SJSA1 (cell line): ENCODE measurements around the gene MECR. TPM values are rescaled to one million over a fixed set of nuclear protein-coding genes. Genes with fewer than 3 reads are reported as not detected.
"Not testable (repeated sequence)": the region's sequence is repeated elsewhere in the genome, so short reads cannot be mapped to it uniquely, and the experiment has no call there.

Experiments used
- DNase-seq, 2 experiments: peaks; one replicate each; pipeline ENCODE4 v3.0.0-alpha.2; 2015 to 2020; ENCODE audit warnings: low spot score in 2 of 2, low read depth in 1 of 2
- H3K27ac ChIP-seq: fragments of 250-450 bp; sonication (Bioruptor Pico); 2 replicates; pipeline ENCODE4 v1.5.1; 2020; ENCODE audit warnings: mild to moderate bottlenecking, moderate library complexity
- H3K27me3 ChIP-seq: fragments of 250-450 bp; sonication (Bioruptor Pico); replicated peaks from 2 replicates; pipeline ENCODE4 v1.5.1; 2020; ENCODE audit warnings: mild to moderate bottlenecking, moderate library complexity
- H3K36me3 ChIP-seq: fragments of 250-450 bp; sonication (Bioruptor Pico); 2 replicates; pipeline ENCODE4 v1.5.1; 2020; ENCODE audit warnings: mild to moderate bottlenecking
- H3K4me1 ChIP-seq: fragments of 250-450 bp; sonication (Bioruptor Pico); replicated peaks from 2 replicates; pipeline ENCODE4 v1.6.1; 2021; ENCODE audit warnings: mild to moderate bottlenecking
- H3K4me3 ChIP-seq: fragments of 250-450 bp; sonication (Bioruptor Pico); 2 replicates; pipeline ENCODE4 v1.5.1; 2020; ENCODE audit warnings: mild to moderate bottlenecking
- H3K9me3 ChIP-seq: fragments of 250-450 bp; sonication (Bioruptor Pico); replicated peaks from 2 replicates; pipeline ENCODE4 v1.5.1; 2020; ENCODE audit warnings: mild to moderate bottlenecking
- total RNA-seq: library from RNA; depleted of rRNA; stranded (reverse); fragments of >200 nt; shearing (Covaris generic); gene quantifications from 2 replicates; pipeline ENCODE4 v1.2.3, GENCODE V29; 2014; rRNA removed

Gene MECR
- total RNA-seq, 1 experiment from 2014 or later: 22.5 TPM

GRCh38 chr1:29150346-29150745 is 80.4 kb downstream of the MECR start:
- peaks cover 98% of the 10 kb centered on the region for H3K36me3 ChIP-seq
- H3K4me1 ChIP-seq, H3K27me3 ChIP-seq, H3K9me3 ChIP-seq, H3K4me3 ChIP-seq, DNase-seq, H3K27ac ChIP-seq: not testable (repeated sequence)

- no peaks in the 10 kb centered on the region for H3K9me3 ChIP-seq
- H3K27ac ChIP-seq: no peak overlapping the region
- H3K4me1 ChIP-seq: no peaks in the 10 kb centered on the region
- no peak for DNase-seq
- no peaks in the 10 kb centered on the region for H3K27me3 ChIP-seq
- peaks cover 95% of the 10 kb centered on the region for H3K36me3 ChIP-seq
- H3K4me3 ChIP-seq: no peak overlapping the region
Measured at GRCh38 chr1:29148656-29149491, 81.9 kb downstream of the MECR start.

GRCh38 chr1:29145739-29146437 is 84.8 kb downstream of the MECR start:
- H3K4me3 ChIP-seq: no peak overlapping the region
- H3K36me3 ChIP-seq: peaks cover 78% of the 10 kb centered on the region
- no peaks in the 10 kb centered on the region for H3K9me3 ChIP-seq
- no peaks in the 10 kb centered on the region for H3K4me1 ChIP-seq
- no peak for DNase-seq
- no peaks in the 10 kb centered on the region for H3K27me3 ChIP-seq
- no peak overlapping the region for H3K27ac ChIP-seq

GRCh38 chr1:29144178-29144577 is 86.6 kb downstream of the MECR start:
- H3K9me3 ChIP-seq: no peaks in the 10 kb centered on the region
- no peak for DNase-seq
- H3K36me3 ChIP-seq: peaks cover 62% of the 10 kb centered on the region

GRCh38 chr1:29142714-29143113 is 88.0 kb downstream of the MECR start:
- H3K27me3 ChIP-seq: no peaks in the 10 kb centered on the region
- no peak for DNase-seq
- H3K27ac ChIP-seq: no peak overlapping the region
- peaks cover 48% of the 10 kb centered on the region for H3K36me3 ChIP-seq
- H3K4me3 ChIP-seq: no peak overlapping the region
- H3K4me1 ChIP-seq: no peaks in the 10 kb centered on the region
- H3K9me3 ChIP-seq: no peaks in the 10 kb centered on the region

More at GRCh38 chr1:29144178-29144577, 86.6 kb downstream of the MECR start:
- H3K4me1 ChIP-seq: no peaks in the 10 kb centered on the region
- H3K27me3 ChIP-seq: no peaks in the 10 kb centered on the region
- H3K4me3 ChIP-seq: no peak overlapping the region
- H3K27ac ChIP-seq: no peak overlapping the region

Other genes with a start within 250 kb of the MECR start
- gene TMEM200B, start 107.0 kb downstream of the MECR start, total RNA-seq: 0.39 TPM in 1 of 2 replicates, not detected in the other
- 81.5 and 143 TPM in 2 replicates for gene SRSF4, start 49.0 kb downstream of the MECR start, total RNA-seq
- 12.1 and 16.8 TPM in 2 replicates for gene PTPRU, start 5.6 kb upstream of the MECR start, total RNA-seq